ENCODE results near the gene TSPAN18.

The TSPAN18 gene

DNA sequence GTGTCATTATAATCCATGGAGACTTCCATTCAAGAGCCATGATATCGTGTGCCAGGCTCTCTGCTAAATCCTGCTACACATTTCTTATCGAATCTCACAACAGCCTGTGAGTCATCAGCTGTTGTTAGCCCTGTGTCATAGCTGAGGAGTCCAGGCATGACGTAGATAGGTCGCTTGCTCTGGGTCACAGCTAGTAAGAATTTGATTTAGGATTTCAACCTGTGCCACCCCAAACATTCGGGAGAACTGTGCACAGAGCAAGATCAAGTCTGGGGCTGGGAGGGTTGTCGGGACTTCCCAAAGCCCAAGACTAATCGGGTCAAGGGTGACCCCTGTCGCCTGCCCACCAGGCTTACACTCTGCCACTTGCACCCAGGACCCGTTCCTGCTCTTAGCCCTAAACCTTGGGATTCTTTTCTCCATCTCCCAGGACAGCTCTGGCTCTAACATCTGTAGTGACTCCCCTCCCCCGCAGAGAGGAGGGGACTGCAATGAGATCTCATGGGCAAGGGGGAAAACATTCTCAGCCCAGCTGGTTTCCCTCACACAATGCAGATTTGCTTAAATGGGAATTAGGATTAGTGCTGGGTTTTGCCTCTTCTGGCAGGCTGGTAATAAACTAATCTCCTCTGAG is 34.3 kb downstream of the TSPAN18 start:
- ATAC-seq = no peak

DNA sequence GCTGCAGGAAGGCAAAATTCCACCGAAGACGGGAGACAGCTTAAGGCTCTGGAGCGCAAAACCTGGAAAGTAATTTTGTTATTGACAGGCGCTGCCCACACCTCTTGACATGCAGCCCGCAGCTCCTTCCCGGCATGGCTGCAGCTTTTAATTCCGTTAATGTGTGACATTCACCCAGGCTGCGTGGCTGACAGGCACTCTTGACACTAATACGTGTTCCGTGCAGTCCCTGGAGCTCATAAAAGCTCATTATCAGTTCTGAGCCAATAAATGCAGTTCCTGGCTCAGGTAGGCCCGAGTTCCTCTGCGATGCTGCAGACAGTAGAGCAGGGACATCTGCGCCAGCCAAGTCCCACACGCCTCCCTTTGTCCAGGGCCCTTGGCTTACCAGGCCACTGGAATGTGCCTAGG is 34.8 kb downstream of the TSPAN18 start:
- ATAC-seq = no peak

- ATAC-seq = no peak
These were observed 36.5 kb downstream of the TSPAN18 start for GRCh38 chr11:44763121-44763820.

DNA sequence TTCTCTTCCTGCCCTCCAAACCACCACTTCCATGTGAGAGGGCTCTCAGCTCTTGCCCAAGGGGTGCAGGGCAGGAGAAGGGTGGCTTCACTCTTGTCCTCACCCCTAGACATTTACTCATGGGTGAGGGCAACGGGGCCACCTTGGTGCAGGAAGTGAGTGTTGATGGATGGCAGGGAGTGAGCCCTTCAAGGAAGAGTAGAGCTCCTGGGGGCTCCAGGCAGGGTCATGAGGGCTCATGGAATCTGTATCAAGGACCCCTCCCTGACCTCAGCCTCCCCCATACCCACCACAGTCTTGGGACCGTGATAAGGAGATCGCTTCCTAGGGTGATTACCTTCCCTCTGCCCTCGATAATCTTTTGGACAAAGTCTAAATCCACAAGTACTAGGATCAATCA is 37.8 kb downstream of the TSPAN18 start:
- ATAC-seq = no peak

- no peak for ATAC-seq
These were observed 38.3 kb downstream of the TSPAN18 start for GRCh38 chr11:44765026-44765595.

- no peak for ATAC-seq
These were observed 38.9 kb downstream of the TSPAN18 start for GRCh38 chr11:44765676-44766075.

DNA sequence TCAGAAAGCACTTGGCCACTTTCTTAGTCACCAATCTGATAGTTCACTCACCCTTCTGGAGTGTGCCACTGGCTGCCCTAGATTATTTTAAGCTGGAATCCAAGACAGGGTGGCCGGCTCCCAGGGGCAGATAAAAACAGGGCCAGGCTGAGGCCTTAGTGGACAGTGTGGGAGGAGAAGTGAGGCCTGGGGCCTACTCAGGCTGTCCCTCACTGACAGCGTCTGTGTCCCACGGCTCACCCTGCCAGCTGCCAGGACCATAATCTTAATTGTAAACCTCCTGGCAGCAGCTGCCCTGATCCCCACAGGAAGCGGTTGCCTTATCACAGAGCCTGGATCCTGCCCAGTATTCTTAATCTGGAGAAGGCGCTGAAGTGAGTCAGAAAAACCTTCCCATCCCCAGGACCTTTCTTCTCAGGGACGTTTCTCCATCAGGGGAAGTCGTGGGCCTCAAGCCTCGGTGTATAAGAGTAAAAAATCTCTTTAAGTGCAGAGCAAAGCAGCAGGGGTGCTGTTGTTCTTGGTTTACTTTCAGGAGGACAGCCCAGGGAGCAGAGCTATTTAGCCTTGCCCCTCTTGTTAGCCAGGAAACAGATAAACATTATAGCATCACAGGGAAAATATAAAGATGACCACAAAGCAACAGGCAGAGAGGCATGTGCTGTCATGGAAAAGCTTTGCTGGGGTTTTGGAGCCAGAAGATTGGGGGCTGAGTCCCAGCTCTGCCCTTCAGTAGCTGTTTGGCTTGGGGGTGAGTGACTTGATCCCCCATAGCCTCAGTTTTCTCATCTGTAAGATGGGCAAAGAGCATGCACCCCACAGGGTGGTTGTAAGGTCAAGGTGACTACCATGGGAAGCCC is 39.6 kb downstream of the TSPAN18 start:
- no peak for ATAC-seq

- no peak for ATAC-seq
These were observed 40.2 kb downstream of the TSPAN18 start for GRCh38 chr11:44766972-44767278.

- no peak for ATAC-seq
These were observed 40.7 kb downstream of the TSPAN18 start for GRCh38 chr11:44767421-44767820.

DNA sequence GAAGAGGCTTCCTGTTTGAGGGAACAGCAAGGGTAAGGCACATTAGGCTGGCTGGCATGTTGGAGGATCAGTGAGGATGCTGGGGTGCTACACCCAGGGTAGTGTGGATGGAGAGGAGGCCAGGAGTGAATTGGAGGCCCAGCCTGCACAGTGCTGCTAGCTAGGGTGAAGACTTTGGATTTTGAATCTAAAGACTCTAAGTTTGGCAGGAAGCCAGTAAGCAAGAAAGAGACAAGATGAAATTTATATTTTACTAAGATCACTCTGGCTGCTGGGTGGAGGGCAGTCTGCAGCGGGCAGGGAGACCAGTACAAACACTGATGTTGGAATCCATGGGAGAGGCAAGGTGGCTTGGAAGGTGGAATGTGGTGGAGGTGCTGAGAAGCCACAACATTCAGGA is 43.6 kb downstream of the TSPAN18 start:
- no peak for ATAC-seq

- no peak for ATAC-seq
These were observed 44.5 kb downstream of the TSPAN18 start for GRCh38 chr11:44771252-44771734.

DNA sequence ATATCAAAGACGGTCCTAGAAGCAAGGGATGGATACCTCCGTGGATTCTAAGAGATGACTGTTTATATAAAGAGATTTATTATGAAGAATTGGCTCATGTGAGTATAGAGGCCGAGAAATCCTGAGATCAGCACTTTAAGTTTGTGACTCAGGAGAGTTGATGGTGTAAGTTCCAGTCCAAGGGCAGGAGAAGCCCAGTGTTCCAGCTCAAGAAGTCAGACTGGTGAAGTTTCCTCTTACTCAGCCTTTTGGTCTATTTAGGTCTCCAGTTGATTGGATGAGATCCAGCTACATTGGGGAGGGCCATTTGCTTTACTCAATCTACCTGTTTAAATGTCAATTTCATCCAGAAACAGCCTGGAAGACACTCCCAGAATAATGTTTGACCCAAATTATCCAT is 45.1 kb downstream of the TSPAN18 start:
- no peak for ATAC-seq

DNA sequence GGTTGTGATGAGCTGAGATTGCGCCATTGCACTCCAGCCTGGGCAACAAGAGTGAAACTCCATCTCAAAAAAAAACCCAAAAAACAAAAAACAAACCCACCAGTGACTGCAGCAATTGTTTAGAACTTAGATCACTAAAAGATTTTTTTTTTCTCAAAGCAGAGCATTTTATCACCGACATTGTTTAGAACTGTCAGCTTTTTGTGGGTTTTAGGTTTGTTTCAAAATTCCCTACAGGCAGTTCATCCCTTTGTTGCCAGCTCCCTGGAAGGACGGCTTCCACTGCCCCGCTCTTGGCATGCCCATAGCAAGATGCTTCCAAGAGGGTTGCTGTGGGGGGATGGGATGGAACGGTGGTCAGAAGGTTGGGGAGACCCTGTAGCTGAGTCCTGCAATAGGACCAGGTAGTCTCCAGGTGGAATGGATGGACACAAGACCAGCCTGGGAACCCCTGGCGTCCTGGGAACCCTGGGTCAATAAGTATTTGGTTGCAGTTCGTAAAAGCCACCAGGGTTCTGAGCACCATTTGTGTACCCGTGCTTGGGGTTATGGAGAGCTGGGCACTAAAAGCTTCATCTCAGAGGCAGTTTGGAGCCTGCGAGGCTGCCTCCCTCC is 46.7 kb downstream of the TSPAN18 start:
- ATAC-seq = no peak

DNA sequence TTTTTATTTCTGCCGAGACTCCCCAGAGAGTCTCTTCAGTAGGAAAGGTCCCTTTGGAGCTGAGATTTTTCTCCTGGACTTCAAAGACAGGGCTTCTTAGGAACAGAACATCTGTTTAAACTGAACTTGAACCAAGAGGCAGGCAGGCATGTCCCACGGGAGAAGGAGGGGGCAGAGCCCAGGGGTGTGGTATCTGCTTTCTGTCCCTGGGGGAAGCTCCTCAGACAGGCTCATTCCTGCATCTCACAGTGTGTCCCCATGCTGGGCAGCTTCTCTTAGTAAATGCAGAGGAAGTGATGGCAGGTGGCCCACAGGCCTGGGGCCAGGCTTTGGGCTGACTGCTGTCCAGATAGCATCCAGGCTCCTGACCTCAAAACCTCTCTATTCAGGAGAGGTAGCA is 47.3 kb downstream of the TSPAN18 start:
- no peak for ATAC-seq

- no peak for ATAC-seq
These were observed 48.0 kb downstream of the TSPAN18 start for GRCh38 chr11:44774731-44775130.

GRCh38 chr11:44775366-44775984 is 48.7 kb downstream of the TSPAN18 start:
- ATAC-seq = peak; percentile 64 to 80

- ATAC-seq = no peak
These were observed 49.3 kb downstream of the TSPAN18 start for GRCh38 chr11:44775985-44776446.

DNA sequence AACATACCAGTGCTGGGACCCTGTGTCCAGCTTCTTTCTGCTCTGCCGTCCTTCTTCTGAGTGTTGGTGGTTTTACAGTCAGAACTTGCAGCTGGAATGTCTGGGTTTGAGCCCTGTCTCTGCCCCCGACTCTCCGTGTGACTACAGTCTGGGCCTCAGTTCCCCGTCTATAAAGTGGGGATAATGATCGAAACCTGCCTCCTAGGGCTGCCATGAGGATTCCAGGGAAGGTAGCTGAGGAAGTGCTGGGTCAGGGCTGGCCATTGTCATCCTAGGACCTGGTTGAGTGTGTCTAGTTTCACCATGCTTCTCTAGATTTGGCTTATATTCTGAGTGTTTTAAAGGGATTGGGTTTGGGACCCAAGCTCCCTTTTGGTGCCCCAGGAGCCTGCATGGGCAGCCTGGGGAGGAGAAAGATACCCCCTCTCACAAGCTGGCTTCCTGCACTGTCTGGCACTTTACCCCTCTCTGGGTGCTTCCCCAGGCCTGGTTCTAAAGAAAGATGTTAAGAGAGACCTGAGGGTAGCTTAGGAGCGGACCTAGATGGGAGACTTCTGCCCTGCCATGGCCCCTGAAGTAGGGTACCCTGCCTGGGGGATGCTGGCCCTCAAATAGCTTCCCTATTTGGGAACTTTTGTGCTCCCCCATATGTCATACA is 49.9 kb downstream of the TSPAN18 start:
- no peak for ATAC-seq

DNA sequence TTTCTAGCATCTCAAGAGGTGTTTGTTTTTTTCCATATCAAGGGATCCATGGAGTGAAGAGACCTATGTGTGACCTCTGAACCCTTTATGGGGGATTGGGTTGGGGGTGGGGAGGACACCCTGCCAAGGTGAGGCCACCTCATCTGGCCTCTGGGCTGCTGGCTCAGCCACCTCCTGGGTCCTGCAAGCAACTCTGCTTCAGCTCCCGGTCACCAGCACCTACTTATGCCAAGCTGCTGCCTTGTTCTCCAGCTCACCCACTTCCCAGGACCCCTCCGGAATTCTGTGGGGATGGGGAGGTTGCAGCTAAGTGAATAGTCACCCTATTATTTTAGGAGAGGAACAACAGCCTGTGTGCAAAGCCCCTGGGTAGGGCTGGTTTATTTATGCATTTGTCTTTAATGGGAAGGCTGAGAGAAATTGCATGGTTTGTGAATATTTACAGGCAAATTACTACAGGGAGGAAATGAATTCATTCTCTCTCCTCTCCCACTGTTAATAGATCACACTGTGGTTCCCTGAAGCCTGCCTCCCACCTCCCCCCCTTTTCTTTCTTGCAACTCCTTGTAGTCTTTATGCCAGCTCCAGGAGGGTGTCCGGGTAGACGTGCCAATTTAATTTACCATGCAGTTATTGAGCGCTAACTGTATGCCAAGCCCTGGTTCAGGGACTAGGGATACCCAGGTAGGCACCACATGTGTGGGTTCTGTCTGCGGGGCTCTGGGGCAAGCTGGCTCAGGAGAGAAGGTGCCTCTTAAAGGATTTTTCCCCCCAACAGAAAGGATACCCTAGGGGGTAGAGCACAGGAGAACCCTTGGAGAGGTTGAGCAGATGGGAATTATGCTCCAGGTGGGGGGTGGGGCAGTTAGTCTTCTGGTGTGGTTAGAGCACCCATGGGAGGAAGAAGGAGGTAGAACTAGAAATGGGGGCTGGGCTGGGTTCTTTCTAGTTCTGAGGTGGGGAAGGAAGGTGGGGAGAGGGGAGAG is 50.7 kb downstream of the TSPAN18 start:
- ATAC-seq = no peak
